GM21381 (cell line): ENCODE results near the gene MEGF11.

ENCODE experiments used
- ATAC-seq: cut with Tn5 transposase; IDR thresholded peaks from one replicate; pipeline ENCODE4 v1.9.1; 2021; ENCODE audit warnings: mild to moderate bottlenecking, moderate library complexity; ENCODE audit not compliant: unreplicated experiment

Gene MEGF11

GRCh38 chr15:66178531-66178910 is 75.0 kb downstream of the MEGF11 start:
- no peak for ATAC-seq

GRCh38 chr15:66172324-66172980 is 81.1 kb downstream of the MEGF11 start:
- no peak for ATAC-seq

GRCh38 chr15:66171841-66172240 is 81.7 kb downstream of the MEGF11 start:
- no peak for ATAC-seq

GRCh38 chr15:66170716-66171115 is 82.8 kb downstream of the MEGF11 start:
- no peak for ATAC-seq

- no peak for ATAC-seq
These were observed 83.5 kb downstream of the MEGF11 start for GRCh38 chr15:66170042-66170441.

- ATAC-seq, result no peak
These were observed 83.9 kb downstream of the MEGF11 start for GRCh38 chr15:66169625-66170024.

- ATAC-seq, result no peak
These were observed 84.5 kb downstream of the MEGF11 start for GRCh38 chr15:66169023-66169422.

- ATAC-seq, result no peak
These were observed 85.7 kb downstream of the MEGF11 start for GRCh38 chr15:66167854-66168253.

- ATAC-seq, result no peak
These were observed 87.7 kb downstream of the MEGF11 start for GRCh38 chr15:66165856-66166255.

- ATAC-seq, result no peak
These were observed 88.8 kb downstream of the MEGF11 start for GRCh38 chr15:66164788-66165187.

- ATAC-seq, result no peak
These were observed 90.0 kb downstream of the MEGF11 start for GRCh38 chr15:66163553-66163952.

GRCh38 chr15:66162286-66162685 is 91.3 kb downstream of the MEGF11 start:
- no peak for ATAC-seq

GRCh38 chr15:66161575-66162118 is 91.9 kb downstream of the MEGF11 start:
- no peak for ATAC-seq

GRCh38 chr15:66161108-66161507 is 92.4 kb downstream of the MEGF11 start:
- ATAC-seq, result no peak

GRCh38 chr15:66157507-66157906 is 96.0 kb downstream of the MEGF11 start:
- no peak for ATAC-seq

- ATAC-seq, result no peak
These were observed 97.1 kb downstream of the MEGF11 start for GRCh38 chr15:66156310-66156975.

- ATAC-seq, result no peak
These were observed 98.5 kb downstream of the MEGF11 start for GRCh38 chr15:66155065-66155464.

- no peak for ATAC-seq
These were observed 99.0 kb downstream of the MEGF11 start for GRCh38 chr15:66154581-66154980.

- ATAC-seq, result peak; percentile 60
These were observed 99.8 kb downstream of the MEGF11 start for GRCh38 chr15:66153549-66154415.

GRCh38 chr15:66152650-66153049 is 100.9 kb downstream of the MEGF11 start:
- ATAC-seq, result no peak

- no peak for ATAC-seq
These were observed 101.7 kb downstream of the MEGF11 start for GRCh38 chr15:66151809-66152208.
